ENCODE data around the gene VAPB. TPM values are rescaled to one million over a fixed set of nuclear protein-coding genes. Genes with fewer than 3 reads are reported as not detected.

Gene VAPB
- total RNA-seq, 1 donor from 2014 or later = 26.2 TPM

GRCh38 chr20:58475466-58475865 is 86.4 kb downstream of the VAPB start:
- intact Hi-C loops (cut with micrococcal nuclease) = no loop called here
- Mint-ChIP-seq H3K36me3 (ENCODE audit: low read depth) (no peaks in the 10 kb centered on the region), H3K27ac (no peak overlapping the region), H3K27me3 (no peaks in the 10 kb centered on the region), H3K4me3 (no peak overlapping the region), H3K4me1 (no peaks in the 10 kb centered on the region), H3K9me3 (peaks cover 7% of the 10 kb centered on the region)
- ChIA-PET CTCF (no interaction called here), POLR2A (no interaction called here)
- no peak for ATAC-seq (ENCODE audit: low read depth)
- TF ChIP-seq CTCF (IDR thresholded peaks at IDR 0.05) = no peak
- no peak for DNase-seq

- Mint-ChIP-seq H3K27me3 (peaks cover 5% of the 10 kb centered on the region), H3K9me3 (peaks cover 7% of the 10 kb centered on the region), H3K27ac (no peak overlapping the region), H3K4me3 (no peak overlapping the region), H3K4me1 (no peaks in the 10 kb centered on the region), H3K36me3 (ENCODE audit: low read depth) (no peaks in the 10 kb centered on the region)
- ATAC-seq (ENCODE audit: low read depth) (no peak), DNase-seq (no peak)
- ChIA-PET CTCF (no interaction called here), POLR2A (no interaction called here)
- intact Hi-C loops (cut with micrococcal nuclease) = no loop called here
- no peak for TF ChIP-seq CTCF (IDR thresholded peaks at IDR 0.05)
Observed at GRCh38 chr20:58478141-58478805, 89.2 kb downstream of the VAPB start.

- intact Hi-C loops (cut with micrococcal nuclease) = no loop called here
- ChIA-PET POLR2A (no interaction called here), CTCF (no interaction called here)
- Mint-ChIP-seq H3K4me1 (no peaks in the 10 kb centered on the region), H3K27me3 (peaks cover 10% of the 10 kb centered on the region), H3K27ac (no peak overlapping the region), H3K36me3 (ENCODE audit: low read depth) (no peaks in the 10 kb centered on the region), H3K9me3 (peaks cover 9% of the 10 kb centered on the region), H3K4me3 (no peak overlapping the region)
- DNase-seq = no peak
- no peak for ATAC-seq (ENCODE audit: low read depth)
- no peak for TF ChIP-seq CTCF (IDR thresholded peaks at IDR 0.05)
Observed at GRCh38 chr20:58479726-58480440, 90.9 kb downstream of the VAPB start.

GRCh38 chr20:58480551-58481336 is 91.7 kb downstream of the VAPB start:
- Mint-ChIP-seq H3K36me3 (ENCODE audit: low read depth) (no peaks in the 10 kb centered on the region), H3K27ac (no peak overlapping the region), H3K9me3 (peaks cover 13% of the 10 kb centered on the region), H3K4me1 (no peaks in the 10 kb centered on the region), H3K27me3 (peaks cover 14% of the 10 kb centered on the region), H3K4me3 (no peak overlapping the region)
- CTCF ChIA-PET = no interaction called here
- no peak for ATAC-seq (ENCODE audit: low read depth)
- TF ChIP-seq CTCF (IDR thresholded peaks at IDR 0.05) = no peak
- POLR2A ChIA-PET = interaction anchor here (0.5 kb wide), 1 partner anchor 210 kb away, joined by 5 read pairs; no protein-coding TSS in a partner anchor
- intact Hi-C loops (cut with micrococcal nuclease) = no loop called here
- DNase-seq = no peak

- H3K36me3 Mint-ChIP-seq (ENCODE audit: low read depth) = peaks cover 5% of the 10 kb centered on the region
- peaks cover 19% of the 10 kb centered on the region for H3K27me3 Mint-ChIP-seq
- ATAC-seq (ENCODE audit: low read depth) (no peak), DNase-seq (no peak)
- no peaks in the 10 kb centered on the region for H3K4me1 Mint-ChIP-seq
- peaks cover 21% of the 10 kb centered on the region for H3K9me3 Mint-ChIP-seq
- no peak overlapping the region for H3K4me3 Mint-ChIP-seq
- no peak for TF ChIP-seq CTCF (IDR thresholded peaks at IDR 0.05)
- intact Hi-C loops (cut with micrococcal nuclease) = no loop called here
- no peak overlapping the region for H3K27ac Mint-ChIP-seq
- ChIA-PET CTCF (no interaction called here), POLR2A (interaction anchor here (0.5 to 0.6 kb wide), 2 partner anchors 50 to 210 kb away, joined by 5 read pairs; no protein-coding TSS in a partner anchor)
Observed at GRCh38 chr20:58481481-58482021, 92.5 kb downstream of the VAPB start.
